Midbrain (tissue), 1 donor: ENCODE results near the gene HLA-DRA.

Source experiments
- DNase-seq: peaks from one replicate; lab custom pipeline; 2025; lab: John Stamatoyannopoulos, UW

The HLA-DRA gene

GRCh38 chr6:32439602-32440214 is at the start of gene HLA-DRA:
HLA-DRA (plus strand) TSS chr6:32439887; CDS start chr6:32439951, 64 bp downstream.
- DNase-seq: peak; percentile 77

- no peak for DNase-seq
Observed at GRCh38 chr6:32391505-32391904, 48.2 kb upstream of the HLA-DRA start.

DNA sequence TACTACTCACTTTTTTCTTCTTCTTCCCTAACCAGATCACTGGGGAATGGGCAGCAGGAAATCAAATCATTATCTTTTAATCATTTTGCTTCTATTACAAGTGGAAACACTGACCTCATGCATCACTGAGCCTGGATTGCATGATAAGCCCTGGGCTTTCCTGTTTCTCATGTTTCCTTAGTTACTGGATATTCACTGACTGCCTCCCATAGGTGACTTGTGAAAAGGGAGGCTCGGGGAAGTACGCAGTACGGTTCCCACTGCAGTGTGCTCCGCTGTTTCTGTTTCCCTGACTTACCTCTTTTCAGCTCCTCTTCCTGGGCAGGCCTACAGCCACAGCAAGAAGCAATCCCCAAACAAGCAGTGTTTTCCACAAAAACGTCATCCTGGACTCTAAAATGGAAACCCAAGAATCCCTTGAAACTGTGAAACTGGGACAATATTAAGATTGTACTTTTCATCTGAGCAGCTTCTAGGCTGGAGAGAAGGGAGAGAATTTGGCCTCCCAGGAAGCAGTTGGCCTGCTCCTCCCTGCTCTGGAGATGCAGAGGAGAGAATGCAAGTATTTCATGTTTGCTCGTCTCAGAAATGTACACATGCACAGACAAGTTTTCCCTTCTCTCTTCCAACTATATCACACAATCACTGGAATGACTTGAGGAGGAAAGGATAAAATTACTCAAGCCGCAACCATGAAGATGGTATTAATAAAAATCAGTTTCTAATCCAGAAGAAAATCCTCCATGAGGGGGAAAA is 45.8 kb upstream of the HLA-DRA start:
- DNase-seq: no peak

DNA sequence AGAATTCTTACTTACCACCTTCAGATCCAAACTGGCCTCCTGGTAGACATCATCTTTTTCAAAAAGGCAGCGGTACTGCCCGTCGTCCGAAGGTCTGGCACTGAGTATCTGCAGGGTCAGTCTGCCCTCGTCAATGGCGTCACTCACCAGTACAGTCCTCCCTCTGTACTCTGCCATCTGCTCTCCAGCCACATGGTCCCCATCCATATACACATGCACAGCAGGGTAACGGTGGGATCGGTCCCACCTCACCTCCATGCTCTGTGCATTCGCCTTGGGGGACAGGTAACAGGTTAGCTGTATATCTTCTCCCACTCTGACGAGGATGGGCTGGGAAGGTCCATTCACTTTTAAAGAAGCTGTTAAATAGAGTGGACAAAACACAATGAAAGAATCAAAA is 43.7 kb upstream of the HLA-DRA start:
- DNase-seq: no peak

DNA sequence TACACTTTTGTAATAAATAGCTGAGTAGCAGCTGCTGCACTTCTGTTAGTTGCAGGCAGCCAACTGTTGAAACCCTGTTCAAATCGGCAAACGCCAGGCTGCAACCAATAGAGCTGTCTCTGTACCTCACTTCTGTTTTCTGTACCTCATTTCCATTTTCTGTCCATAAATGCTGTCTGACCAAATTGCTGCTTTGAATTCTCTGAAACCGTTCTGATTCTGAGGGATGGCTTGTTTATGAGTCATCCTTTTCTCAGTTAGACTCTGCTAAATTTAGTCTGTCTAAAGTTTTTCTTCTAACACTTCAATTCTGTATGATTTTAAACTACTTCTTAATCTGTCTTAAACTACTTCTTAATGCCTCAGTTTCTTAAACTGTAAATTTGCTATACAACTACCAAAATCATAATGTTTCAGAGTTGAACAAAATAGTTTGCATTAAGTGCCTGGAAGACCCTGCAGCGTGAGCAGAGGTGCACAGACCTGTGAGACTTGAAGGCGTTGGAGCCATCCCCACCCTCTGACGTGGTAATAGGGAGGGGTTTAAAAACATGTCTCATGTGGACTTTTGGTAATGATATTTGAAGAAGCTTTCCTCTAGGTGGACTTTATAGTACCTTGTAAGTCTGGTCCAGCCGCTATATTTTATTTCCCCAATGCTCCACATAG is 42.3 kb upstream of the HLA-DRA start:
- no peak for DNase-seq

DNA sequence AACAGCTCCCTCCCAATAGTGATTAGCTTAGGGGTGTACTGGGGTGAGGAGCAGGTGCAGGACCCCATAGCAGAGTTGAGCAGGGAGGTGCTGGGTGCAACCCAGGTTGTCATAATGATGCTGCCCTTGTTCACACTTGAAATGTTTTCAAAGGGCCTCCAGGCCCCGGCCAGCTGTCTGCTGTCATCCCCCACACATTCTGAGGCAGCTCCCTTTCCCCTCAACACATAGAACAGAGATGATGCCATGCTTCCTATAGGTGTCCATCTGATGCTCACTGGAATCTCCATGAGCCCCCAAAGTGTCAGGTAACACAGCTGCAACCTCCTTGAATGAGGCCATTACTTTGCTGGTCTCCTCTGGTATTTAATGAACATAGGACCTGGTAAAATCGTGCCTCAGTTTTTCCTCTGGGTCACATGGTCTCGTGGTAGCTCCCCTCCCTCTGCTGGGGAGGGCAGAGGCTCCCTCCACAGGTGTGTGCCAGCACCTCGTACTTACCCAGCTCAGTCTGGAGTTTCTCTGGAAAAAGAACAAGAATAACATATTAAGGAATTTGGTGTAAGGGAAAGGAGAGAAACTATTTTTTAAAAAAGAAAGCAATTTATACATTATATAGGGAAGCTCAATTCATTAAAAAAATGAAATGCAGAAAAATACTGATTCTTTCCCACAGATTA is 38.3 kb upstream of the HLA-DRA start:
- no peak for DNase-seq

GRCh38 chr6:32402812-32403211 is 36.9 kb upstream of the HLA-DRA start:
- DNase-seq: no peak

- DNase-seq: no peak
Observed at GRCh38 chr6:32405656-32406055, 34.0 kb upstream of the HLA-DRA start.

DNA sequence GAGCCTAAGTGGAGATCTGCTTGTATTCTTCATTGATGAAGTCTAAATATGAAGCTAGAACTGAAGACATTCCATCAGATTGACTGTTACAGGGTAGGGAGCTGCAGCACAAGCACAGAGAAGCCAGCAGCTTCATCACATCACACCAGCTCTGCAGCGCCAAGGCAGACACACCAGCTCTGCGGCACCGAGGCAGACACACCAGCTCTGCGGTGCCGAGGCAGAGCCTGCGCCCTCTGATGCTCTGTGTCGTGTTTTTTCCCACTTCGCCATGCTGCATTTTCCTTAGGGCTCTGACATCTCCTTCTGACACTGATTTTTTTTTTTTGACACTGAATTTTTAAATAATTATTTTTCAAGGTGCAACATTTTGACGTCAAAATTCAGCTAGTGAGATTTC is 33.5 kb upstream of the HLA-DRA start:
- DNase-seq: no peak

DNA sequence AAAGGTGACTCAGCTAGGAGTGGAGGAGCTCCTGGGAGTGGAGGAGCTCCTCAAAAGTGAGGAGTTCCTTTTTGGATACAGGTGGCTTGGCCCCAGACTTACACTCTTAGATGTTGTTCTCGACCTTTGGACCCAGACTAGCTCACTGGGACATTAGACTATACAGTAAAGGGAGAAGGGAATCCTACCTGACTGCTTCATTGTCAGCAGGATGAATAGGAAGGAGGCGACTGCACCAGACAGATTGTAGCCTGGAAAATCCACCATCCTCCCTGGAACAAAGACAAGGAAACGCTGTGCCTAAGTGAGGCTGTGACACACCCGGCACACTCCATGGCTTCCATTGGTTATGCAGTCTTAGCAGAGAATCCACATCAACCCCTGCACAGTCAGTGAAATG is 32.8 kb upstream of the HLA-DRA start, which contains the start of gene BTNL2:
BTNL2 (minus strand) TSS at position 325 of the 400 bp plus-strand sequence; CDS start at position 267, 58 bp downstream.
- DNase-seq: no peak

GRCh38 chr6:32410906-32411305 is 28.8 kb upstream of the HLA-DRA start:
- no peak for DNase-seq

- no peak for DNase-seq
Observed at GRCh38 chr6:32411566-32412327, 27.9 kb upstream of the HLA-DRA start.

DNA sequence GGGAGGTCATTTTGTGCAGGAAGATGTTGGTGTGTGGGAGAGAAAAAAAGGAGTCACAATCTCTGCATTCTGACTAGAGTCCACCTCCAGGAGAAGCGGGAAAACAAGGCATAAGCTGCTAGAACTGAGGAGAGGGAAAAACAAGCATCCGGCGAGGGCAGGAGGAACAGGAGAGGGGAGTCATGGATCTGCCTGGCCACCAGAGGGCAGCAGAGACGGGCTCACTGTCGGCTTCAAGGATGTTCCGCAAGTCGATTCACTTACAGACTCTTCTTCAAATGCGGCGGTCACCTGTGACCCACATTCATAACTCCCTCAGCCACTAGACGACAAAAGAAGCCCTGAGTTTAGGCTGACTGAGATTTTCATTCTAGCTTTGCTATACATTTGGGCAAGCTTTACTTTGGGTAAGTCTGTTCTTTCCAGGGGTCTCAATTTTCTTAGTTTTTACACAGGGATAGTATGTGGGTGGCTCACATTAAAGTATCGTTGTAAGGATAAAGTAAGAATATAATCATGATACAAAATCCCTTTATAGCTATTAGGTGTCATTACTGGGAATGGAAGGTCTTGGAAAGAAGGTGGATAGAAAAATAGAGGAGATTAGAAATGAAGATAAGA is 26.1 kb upstream of the HLA-DRA start:
- peak; percentile 60 for DNase-seq

DNA sequence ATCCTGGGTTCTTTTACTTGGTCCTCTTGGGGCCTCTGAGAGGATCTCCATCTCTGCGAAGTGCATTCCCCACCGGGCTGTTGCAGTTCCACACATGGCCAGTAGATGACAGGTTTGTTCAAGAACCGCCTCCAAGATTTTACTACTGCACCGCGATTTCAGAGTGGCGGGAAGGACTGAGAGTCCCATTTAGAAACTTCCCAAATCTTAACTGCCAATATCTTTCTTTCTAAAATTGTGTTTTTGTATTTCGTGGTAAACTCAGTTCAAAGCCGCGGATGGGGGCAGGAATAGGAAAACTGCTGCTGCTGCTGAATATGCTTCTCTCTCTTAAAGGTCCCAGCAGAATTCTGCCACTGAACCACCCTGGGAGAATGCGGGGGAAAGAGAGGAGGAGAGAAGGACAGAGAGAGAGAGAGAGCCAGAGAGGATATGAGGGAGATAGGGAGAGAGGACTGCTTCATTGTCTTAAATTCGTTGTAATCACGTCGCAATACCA is 24.1 kb upstream of the HLA-DRA start:
- peak; percentile 66 for DNase-seq

GRCh38 chr6:32416036-32416435 is 23.7 kb upstream of the HLA-DRA start:
- no peak for DNase-seq

DNA sequence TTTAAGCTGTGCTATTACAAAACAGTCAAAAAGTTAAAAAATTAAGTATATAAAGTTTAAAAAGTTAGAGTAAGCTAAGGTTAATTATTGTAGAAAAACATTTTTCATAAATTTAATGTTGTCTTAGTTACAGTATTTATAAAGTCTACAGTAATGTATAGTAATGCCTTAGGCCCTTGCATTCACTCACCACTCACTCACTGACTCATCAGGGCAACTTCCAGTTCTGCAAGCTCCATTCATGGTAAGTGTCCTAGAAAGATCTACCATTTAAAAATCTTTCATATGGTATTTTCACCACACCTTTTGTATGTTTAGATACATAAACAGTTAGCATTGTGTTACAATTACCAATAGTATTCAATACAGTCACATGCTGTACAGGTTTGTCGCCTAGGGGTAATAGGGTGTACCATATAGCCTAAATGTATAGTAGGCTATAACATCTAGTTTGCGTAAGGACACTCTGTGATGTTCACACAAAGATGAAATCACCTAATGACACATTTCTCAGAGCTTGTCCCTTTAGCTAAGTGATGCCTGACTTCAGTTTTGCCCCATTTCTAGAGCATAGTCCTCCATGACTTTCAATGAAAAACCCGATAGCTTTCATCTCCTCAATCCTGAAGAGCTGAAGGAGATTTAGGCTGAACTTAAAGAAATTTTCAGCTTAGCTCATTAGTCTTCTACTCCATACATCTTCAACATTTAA is 14.9 kb upstream of the HLA-DRA start:
- DNase-seq: no peak

GRCh38 chr6:32426338-32426737 is 13.3 kb upstream of the HLA-DRA start:
- DNase-seq: no peak

- no peak for DNase-seq
Observed at GRCh38 chr6:32427218-32427617, 12.5 kb upstream of the HLA-DRA start.

DNA sequence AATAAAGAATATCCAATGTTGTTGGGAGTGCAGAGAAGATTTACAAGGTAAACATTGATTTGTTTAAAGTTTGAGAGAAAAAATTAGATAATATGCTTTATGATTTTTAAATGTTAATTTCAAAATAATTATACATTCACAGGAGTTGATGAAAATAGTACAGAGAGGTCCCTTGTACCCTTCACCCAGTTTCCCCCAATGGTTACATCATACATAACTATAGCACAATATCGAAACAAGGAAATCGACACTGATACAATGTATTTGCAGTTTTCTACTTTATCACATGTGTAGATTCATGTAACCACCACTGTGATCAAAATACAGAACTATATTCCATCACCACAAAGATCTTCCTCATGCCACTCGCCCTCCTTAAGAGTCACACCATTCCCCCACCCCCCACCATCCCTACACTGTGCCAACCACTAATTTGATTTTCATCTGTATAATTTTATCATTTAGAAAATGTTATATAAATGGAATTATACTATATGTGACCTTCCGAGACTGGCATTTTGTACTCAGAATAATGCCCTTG is 11.7 kb upstream of the HLA-DRA start:
- no peak for DNase-seq

GRCh38 chr6:32430179-32430578 is 9.5 kb upstream of the HLA-DRA start:
- DNase-seq: no peak
